ENCODE data around the gene WDR35.

The WDR35 gene

DNA sequence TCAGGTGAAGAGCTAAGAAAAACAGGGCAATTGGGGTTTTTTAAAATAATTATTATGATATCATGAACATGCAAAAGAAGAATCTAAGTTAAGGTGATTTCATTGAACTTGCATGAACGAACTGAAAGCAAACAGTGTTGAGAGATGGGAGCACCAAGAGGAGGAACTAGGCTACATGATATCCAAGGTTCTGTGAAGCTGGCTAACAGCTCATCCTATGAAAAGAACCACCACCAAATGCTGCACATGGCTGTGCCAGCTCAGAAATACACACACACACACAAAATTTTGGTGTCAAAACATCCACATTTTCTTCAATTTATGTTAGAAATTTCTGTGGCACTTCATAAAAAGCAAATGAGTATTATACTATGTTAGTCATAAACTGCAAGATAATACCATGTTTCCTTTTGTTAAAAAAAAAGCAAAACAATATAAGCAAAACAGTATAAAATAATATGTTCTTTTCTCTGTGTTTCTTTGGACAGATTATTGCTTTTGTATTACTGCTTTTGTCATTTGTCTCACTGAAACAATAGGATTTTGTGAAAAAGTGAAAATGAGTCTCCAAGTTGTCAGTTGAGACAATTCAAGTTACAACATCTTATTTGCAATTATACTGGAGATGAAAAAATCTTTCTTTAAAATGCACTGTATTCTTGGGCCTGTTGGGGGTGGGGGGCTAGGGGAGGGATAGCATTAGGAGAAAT, 75.5 kb downstream of the WDR35 start:
- TF ChIP-seq, protein P1, sequence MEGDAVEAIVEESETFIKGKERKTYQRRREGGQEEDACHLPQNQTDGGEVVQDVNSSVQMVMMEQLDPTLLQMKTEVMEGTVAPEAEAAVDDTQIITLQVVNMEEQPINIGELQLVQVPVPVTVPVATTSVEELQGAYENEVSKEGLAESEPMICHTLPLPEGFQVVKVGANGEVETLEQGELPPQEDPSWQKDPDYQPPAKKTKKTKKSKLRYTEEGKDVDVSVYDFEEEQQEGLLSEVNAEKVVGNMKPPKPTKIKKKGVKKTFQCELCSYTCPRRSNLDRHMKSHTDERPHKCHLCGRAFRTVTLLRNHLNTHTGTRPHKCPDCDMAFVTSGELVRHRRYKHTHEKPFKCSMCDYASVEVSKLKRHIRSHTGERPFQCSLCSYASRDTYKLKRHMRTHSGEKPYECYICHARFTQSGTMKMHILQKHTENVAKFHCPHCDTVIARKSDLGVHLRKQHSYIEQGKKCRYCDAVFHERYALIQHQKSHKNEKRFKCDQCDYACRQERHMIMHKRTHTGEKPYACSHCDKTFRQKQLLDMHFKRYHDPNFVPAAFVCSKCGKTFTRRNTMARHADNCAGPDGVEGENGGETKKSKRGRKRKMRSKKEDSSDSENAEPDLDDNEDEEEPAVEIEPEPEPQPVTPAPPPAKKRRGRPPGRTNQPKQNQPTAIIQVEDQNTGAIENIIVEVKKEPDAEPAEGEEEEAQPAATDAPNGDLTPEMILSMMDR (IDR thresholded peaks at IDR 0.05; ENCODE audit: extremely low read depth, missing control alignments) = no peak
- DNase-seq (ENCODE audit: low spot score) = no peak

DNA sequence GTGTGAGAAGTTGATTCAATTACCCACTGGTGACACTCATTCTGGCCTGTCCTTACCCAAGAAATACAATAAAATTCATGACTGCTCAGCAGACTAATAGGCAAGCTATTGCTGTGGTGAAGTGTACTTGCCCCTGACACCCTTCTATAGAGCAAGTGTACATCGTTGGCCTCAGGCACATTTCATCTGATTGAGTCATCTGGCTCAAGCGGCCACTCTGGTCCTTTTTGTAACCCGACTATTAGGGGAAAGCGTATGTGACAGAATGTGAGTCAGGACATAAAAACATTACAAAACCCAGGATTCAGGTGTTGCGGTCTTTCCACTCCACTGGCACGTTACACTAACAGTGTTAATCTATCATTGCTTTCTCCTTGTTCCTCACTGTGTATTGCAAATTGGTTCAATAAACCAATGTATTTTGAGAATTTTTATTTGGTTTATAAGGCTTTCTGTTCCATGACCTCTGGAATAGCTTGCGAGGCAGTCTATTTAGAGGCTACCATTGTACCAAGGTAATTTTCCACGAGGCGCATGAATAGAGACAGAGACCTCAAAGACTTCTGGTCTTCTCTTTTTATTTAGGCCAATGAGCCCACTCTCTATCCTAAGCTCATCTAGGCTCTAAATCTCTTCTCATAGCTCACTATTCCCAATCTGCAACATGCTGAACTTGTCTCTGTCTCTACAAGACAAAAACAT, 77.9 kb downstream of the WDR35 start:
- no peak for DNase-seq (ENCODE audit: low spot score)
- TF ChIP-seq, protein P1 (IDR thresholded peaks at IDR 0.05; ENCODE audit: extremely low read depth, missing control alignments) = no peak

DNA sequence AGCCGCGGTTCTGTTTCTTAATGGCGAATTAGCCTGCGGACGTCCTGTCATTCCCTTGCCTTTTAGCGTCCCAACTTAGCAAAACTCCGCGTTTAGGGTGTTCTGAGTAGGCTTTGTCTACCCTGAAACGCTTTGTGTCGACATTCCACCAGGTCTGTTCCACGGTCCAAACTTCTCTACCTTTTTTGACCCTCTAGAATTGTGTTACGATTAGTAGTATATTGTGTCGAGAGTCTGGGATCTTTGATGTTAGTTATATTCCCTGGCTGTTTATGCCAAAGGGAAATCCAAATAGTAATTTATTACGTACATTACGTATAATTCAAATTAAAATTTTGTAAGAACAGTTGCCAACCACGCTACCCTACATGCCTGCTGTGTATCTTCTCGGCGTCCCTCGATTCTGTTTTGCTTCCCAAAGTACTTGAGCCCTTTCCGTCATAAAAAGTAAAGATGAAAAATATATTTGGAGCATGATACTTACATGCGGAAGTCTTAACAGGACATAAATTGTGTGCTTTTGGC, 87.6 kb downstream of the WDR35 start:
- DNase-seq (ENCODE audit: low spot score) = no peak

DNA sequence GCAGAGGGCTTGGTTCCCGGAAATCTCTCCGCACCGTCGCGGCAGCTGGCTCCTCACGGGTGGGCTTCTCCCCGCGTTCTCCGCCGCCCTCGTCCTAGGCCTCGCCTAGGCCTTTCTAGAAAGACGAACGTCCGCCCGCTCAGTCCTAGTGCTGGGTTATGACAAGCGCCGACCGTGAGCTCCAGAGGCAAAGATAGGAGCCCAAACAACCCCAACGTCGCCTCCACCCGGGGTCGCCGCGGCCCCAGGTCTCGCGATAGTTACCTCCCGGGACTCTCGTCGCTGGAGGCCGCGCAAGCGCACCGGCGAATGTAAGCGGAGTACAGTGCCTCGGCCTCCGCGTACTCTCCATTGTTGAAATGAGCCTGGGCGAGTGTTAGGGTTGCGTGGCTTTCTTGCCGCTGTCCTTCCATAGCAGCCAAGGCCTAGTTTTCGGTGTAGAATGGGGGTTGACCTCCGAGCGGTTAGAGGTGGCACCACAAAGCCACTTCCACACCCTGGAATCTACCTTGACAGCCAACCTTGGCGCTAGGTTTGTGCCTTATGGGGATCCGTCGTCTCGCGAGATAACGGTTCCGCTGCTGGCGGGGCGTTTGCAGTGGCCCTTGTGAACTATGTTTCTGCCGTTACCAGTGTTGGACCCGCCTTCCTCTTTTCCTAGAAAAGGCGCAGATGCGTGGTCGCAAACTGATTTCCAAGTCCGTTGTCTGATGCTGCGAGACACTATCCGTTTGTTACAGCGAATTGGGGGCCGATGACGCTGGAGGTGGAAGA, 88.3 kb downstream of the WDR35 start, which contains the start of gene TTC32:
TSS of gene TTC32 (minus strand) at position 542 of the 774 bp plus-strand sequence. CDS start at position 413, 129 bp downstream.
- TF ChIP-seq, protein P1 (IDR thresholded peaks at IDR 0.05; ENCODE audit: extremely low read depth, missing control alignments) = no peak
- DNase-seq (ENCODE audit: low spot score) = peak; percentile 89

More for the DNA sequence above, 87.6 kb downstream of the WDR35 start:
- TF ChIP-seq, protein P1 (IDR thresholded peaks at IDR 0.05; ENCODE audit: extremely low read depth, missing control alignments) = no peak

DNA sequence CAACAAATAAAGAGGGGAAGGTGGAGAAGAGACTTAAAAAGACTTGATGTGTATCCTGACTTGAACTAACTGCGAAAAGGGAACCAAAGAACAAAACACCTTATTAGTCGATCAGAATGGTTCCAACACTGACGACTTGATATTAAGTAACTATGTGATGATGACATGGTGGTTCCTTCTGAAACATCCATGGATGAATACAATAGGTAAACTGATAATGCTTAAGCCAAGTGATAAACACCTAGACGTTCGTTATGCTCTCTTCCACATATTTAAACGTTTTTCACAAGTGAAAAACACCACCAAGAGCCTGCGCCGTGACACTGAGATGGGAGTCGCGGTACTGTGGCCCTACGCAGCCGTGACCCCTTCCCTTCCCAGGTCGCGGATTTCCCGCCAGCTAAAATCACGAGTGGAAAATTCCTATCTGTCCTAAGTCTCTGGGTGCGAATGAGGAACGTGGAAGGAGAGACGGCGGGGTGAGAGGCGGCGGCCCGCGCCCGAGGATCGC, 88.9 kb downstream of the WDR35 start:
- TF ChIP-seq, protein P1 (IDR thresholded peaks at IDR 0.05; ENCODE audit: extremely low read depth, missing control alignments) = no peak
- no peak for DNase-seq (ENCODE audit: low spot score)

DNA sequence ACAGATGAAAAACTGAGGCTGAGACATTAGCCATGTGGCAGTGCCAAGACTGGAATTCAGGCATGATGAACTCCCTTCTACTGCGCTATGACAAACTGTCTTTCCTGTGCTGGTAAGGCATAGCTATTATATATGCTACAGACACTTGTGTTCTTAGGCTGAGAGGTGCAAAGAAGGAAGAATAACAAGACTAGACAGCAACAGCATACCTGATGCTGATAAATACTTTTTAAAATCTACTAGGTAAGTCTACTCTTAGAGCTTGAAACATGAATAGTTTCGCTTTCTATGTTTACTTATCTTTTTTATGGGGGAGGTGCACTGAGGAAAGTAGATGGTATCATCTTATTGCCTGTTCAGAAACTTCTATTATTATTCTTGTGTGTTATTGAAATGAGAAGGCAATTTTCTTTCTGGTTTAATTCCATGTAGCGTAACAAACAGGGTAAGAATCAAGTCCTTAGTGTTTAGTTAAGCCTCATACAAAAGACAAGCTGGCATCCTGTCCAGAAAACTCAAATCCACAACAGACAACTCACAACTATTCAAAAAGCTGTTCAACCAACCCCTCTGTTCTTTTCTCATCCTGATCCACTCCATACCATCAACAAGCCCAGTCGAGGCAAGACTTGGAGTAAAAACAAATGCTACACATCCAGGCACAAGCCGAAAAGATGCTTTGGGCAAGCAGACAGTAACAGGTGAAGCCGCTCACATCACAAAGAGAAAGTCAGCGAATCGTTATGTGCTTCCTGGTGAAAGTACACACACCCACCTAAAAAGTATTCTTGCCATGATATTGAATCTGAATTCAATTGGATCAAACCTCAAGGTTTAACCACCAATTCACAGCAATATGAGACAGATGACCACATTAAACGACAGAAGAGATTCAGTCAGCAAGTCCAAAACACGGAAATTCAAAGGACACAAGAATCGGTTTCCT, 89.6 kb downstream of the WDR35 start:
- no peak for DNase-seq (ENCODE audit: low spot score)
- TF ChIP-seq, protein P1 (IDR thresholded peaks at IDR 0.05; ENCODE audit: extremely low read depth, missing control alignments) = no peak
